Activated T-cell treated with anti-CD3 and anti-CD28 coated beads, Interleukin-2, amount 50 U/mL, for 24 hours (primary cell): Measurements from ENCODE around the gene FAM131C.
"Not testable (repeated sequence)": the region's sequence is repeated elsewhere in the genome, so short reads cannot be mapped to it uniquely, and the experiment has no call there.

Experiments used
- DNase-seq: peaks from one replicate; pipeline ENCODE4 v3.0.0-alpha.2; 2020
- H3K27ac Mint-ChIP-seq: 2 replicates; pipeline ENCODE4 v1.8.0; 2020; ENCODE audit warnings: mild to moderate bottlenecking, mixed read lengths
- H3K27me3 Mint-ChIP-seq: 2 replicates; pipeline ENCODE4 v1.8.0; 2020; ENCODE audit warnings: mixed read lengths
- H3K36me3 Mint-ChIP-seq: 2 replicates; pipeline ENCODE4 v1.8.0; 2020; ENCODE audit warnings: low read depth, mixed read lengths
- H3K4me1 Mint-ChIP-seq: 2 replicates; pipeline ENCODE4 v1.8.0; 2020; ENCODE audit warnings: low read depth, mixed read lengths
- H3K4me3 Mint-ChIP-seq: 2 replicates; pipeline ENCODE4 v1.8.0; 2020; ENCODE audit warnings: mild to moderate bottlenecking, moderate library complexity, mixed read lengths
- H3K9me3 Mint-ChIP-seq: 2 replicates; pipeline ENCODE4 v1.8.0; 2020; ENCODE audit warnings: mixed read lengths

FAM131C gene

DNA sequence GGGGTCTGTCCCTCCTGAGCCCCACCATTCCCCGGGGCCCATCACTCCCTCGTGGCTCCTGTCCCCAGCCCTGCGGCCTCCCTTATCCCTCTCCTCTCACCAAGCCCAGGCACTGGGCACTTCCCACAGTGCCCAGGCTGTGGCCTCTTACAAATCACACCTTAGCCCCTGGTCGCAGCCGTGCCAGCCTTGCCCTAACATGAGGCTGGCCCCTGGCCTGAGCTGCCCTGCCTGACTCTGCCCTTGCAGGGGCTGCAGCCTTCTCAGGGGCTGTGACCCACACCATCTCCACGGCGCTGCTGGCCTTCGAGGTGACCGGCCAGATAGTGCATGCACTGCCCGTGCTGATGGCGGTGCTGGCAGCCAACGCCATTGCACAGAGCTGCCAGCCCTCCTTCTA, 21.5 kb downstream of the FAM131C start:
- not testable (repeated sequence) for H3K9me3 Mint-ChIP-seq, H3K4me3 Mint-ChIP-seq, H3K4me1 Mint-ChIP-seq, H3K36me3 Mint-ChIP-seq, DNase-seq, H3K27ac Mint-ChIP-seq
- H3K27me3 Mint-ChIP-seq, result peaks cover 25% of the 10 kb centered on the region

GRCh38 chr1:16051039-16051438, 22.4 kb downstream of the FAM131C start:
- H3K36me3 Mint-ChIP-seq, result no peaks in the 10 kb centered on the region
- no peak overlapping the region for H3K4me3 Mint-ChIP-seq
- H3K27ac Mint-ChIP-seq, result no peak overlapping the region
- peaks cover 25% of the 10 kb centered on the region for H3K27me3 Mint-ChIP-seq
- DNase-seq, result no peak
- H3K9me3 Mint-ChIP-seq, result no peaks in the 10 kb centered on the region
- peaks cover 4% of the 10 kb centered on the region for H3K4me1 Mint-ChIP-seq

DNA sequence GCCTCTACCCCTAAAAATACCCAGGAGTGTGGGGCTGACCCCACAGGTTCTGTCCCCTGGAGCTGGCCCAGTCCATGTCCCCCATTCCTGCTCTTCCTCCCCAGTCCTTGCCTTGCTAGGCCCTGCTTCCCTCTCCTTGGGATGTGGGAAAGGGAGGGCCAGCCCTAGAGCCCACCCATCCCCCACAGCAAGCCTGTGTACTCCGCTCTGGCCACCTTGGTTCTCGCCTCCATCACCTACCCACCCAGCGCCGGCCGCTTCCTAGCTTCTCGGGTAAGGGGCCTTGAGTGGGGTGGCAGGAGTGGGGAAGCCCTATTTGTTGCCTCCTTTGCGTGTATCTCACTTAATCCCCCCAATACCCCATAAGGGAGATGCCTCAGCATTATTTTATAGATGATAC, 23.1 kb downstream of the FAM131C start:
- H3K27me3 Mint-ChIP-seq, result peaks cover 25% of the 10 kb centered on the region
- H3K36me3 Mint-ChIP-seq, result no peaks in the 10 kb centered on the region
- H3K9me3 Mint-ChIP-seq, result no peaks in the 10 kb centered on the region
- DNase-seq, result no peak
- no peak overlapping the region for H3K27ac Mint-ChIP-seq
- H3K4me1 Mint-ChIP-seq, result no peaks in the 10 kb centered on the region
- no peak overlapping the region for H3K4me3 Mint-ChIP-seq

- Mint-ChIP-seq H3K4me1 (no peaks in the 10 kb centered on the region), H3K27ac (no peak overlapping the region), H3K9me3 (no peaks in the 10 kb centered on the region), H3K27me3 (peaks cover 25% of the 10 kb centered on the region), H3K36me3 (no peaks in the 10 kb centered on the region), H3K4me3 (peak overlapping the region; percentile 29)
- peak; percentile 57 for DNase-seq
These were observed 24.8 kb downstream of the FAM131C start for GRCh38 chr1:16048573-16049189.

DNA sequence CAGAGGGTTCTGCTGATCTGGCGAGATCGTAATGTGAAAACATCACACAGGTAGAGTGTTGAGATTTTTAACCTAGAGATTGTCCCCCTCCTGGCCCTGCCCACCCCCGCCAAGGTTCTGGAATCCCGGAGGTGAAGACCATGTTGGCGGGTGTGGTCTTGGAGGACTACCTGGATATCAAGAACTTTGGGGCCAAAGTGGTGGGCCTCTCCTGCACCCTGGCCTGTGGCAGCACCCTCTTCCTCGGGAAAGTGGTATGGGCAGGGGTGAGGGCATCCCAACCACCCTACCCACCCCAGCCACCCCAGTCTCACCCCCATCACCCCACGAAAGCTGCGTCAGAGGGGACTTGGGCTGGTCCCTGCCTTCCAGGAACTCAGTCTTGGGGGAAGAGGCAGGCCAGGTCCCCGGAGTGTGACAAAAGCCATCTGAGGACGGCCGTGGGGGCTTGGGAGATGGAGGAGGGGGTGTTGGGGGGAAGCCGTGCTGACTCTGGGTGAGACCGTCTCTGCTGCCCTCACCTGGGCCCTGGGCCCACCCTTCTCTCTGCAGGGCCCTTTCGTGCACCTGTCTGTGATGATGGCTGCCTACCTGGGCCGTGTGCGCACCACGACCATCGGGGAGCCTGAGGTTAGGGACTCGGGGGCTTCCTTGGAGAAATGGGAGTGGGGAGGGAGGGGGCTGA, 25.5 kb downstream of the FAM131C start:
- no peaks in the 10 kb centered on the region for H3K9me3 Mint-ChIP-seq
- no peak overlapping the region for H3K27ac Mint-ChIP-seq
- no peaks in the 10 kb centered on the region for H3K4me1 Mint-ChIP-seq
- H3K27me3 Mint-ChIP-seq, result peaks cover 25% of the 10 kb centered on the region
- no peaks in the 10 kb centered on the region for H3K36me3 Mint-ChIP-seq
- H3K4me3 Mint-ChIP-seq, result no peak overlapping the region
- no peak for DNase-seq

- Mint-ChIP-seq H3K27me3 (peaks cover 25% of the 10 kb centered on the region), H3K4me1 (no peaks in the 10 kb centered on the region), H3K27ac (no peak overlapping the region), H3K9me3 (no peaks in the 10 kb centered on the region), H3K4me3 (no peak overlapping the region), H3K36me3 (no peaks in the 10 kb centered on the region)
- no peak for DNase-seq
These were observed 26.6 kb downstream of the FAM131C start for GRCh38 chr1:16046842-16047241.

DNA sequence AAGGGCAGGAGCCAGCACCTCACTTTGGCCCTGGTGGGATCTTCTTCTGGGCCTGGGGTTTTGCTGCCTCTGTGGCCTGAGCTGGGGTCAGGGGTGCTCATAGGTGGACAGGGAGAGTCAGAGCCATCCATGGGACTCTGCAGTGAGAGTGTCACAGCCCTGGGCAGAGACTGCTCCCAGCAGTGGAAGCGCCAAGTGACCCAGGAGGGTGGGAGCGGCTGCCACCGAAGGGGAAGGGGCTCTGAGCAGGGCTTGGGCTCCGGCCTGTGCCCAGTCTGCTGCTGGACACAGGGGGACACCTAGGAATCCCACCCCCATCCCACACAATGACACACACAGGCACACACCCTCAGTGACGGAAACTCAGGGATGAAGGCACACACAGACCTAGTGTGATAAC, 29.5 kb downstream of the FAM131C start:
- no peak for DNase-seq
- no peaks in the 10 kb centered on the region for H3K9me3 Mint-ChIP-seq
- H3K27ac Mint-ChIP-seq, result no peak overlapping the region
- peaks cover 7% of the 10 kb centered on the region for H3K27me3 Mint-ChIP-seq
- no peaks in the 10 kb centered on the region for H3K36me3 Mint-ChIP-seq
- no peaks in the 10 kb centered on the region for H3K4me1 Mint-ChIP-seq
- no peak overlapping the region for H3K4me3 Mint-ChIP-seq

DNA sequence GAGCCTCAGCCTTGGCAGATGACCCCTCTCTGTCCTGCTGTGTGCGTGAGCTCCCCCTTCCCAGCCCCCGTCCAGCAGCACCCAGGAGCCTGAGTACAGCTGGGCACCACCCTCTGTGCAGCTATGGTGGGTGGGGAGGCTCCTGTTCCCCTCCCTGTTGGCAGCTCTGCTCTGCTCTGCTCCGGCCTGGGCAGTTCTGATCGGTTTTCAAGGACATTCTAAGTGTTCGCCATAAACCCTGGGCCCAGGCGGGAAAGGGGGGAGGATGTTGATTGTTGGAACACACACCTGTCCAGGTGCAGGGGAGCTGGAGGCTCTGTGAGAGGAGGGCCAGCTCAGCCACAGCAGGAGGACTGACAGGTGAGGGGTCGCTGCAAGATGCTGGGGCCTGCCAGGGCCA, 29.9 kb downstream of the FAM131C start, which contains the start of gene CLCNKB:
Gene CLCNKB, plus strand, starts transcription at position 262 of the 400 bp plus-strand sequence. CDS start 711 bp downstream, outside the sequence.
- Mint-ChIP-seq H3K27me3 (peaks cover 7% of the 10 kb centered on the region), H3K9me3 (no peaks in the 10 kb centered on the region), H3K4me1 (no peaks in the 10 kb centered on the region), H3K27ac (no peak within 1 kb of the TSS), H3K36me3 (no peaks in the 10 kb centered on the region), H3K4me3 (no peak within 1 kb of the TSS)
- no peak for DNase-seq

- not testable (repeated sequence) for H3K36me3 Mint-ChIP-seq, H3K9me3 Mint-ChIP-seq, H3K4me3 Mint-ChIP-seq, H3K27me3 Mint-ChIP-seq, H3K27ac Mint-ChIP-seq, DNase-seq, H3K4me1 Mint-ChIP-seq
These were observed 30.8 kb downstream of the FAM131C start for GRCh38 chr1:16042654-16043053.

- H3K27me3 Mint-ChIP-seq, result peaks cover 3% of the 10 kb centered on the region
- no peak overlapping the region for H3K4me3 Mint-ChIP-seq
- no peak overlapping the region for H3K27ac Mint-ChIP-seq
- no peaks in the 10 kb centered on the region for H3K36me3 Mint-ChIP-seq
- DNase-seq, result no peak
- no peaks in the 10 kb centered on the region for H3K9me3 Mint-ChIP-seq
- no peaks in the 10 kb centered on the region for H3K4me1 Mint-ChIP-seq
These were observed 31.4 kb downstream of the FAM131C start for GRCh38 chr1:16042096-16042495.

GRCh38 chr1:16041200-16041599, 32.3 kb downstream of the FAM131C start:
- H3K4me1 Mint-ChIP-seq, result no peaks in the 10 kb centered on the region
- no peak overlapping the region for H3K27ac Mint-ChIP-seq
- H3K36me3 Mint-ChIP-seq, result no peaks in the 10 kb centered on the region
- H3K9me3 Mint-ChIP-seq, result no peaks in the 10 kb centered on the region
- peaks cover 4% of the 10 kb centered on the region for H3K27me3 Mint-ChIP-seq
- H3K4me3 Mint-ChIP-seq, result no peak overlapping the region
- no peak for DNase-seq

GRCh38 chr1:16039871-16040270, 33.6 kb downstream of the FAM131C start:
- not testable (repeated sequence) for H3K4me1 Mint-ChIP-seq

DNA sequence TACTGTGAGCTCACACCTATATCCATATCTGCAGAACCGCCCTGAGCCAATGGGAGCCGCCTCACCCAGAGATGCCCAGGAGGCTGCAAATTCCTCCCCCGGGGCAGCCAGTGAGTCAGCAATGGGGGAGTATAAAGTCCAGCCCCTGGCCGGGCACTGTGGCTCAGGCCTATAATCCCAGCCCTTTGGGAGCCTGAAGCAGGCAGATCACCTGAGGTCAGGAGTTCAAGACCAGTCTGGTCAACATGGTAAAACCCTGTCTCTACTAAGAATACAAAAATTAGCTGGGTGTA, 34.9 kb downstream of the FAM131C start:
- no peaks in the 10 kb centered on the region for H3K36me3 Mint-ChIP-seq
- H3K27me3 Mint-ChIP-seq, result peaks cover 4% of the 10 kb centered on the region
- H3K4me3 Mint-ChIP-seq, result no peak overlapping the region
- no peaks in the 10 kb centered on the region for H3K9me3 Mint-ChIP-seq
- H3K4me1 Mint-ChIP-seq, result no peaks in the 10 kb centered on the region
- H3K27ac Mint-ChIP-seq, result no peak overlapping the region
- no peak for DNase-seq

More at GRCh38 chr1:16039871-16040270, 33.6 kb downstream of the FAM131C start:
- not testable (repeated sequence) for H3K9me3 Mint-ChIP-seq, DNase-seq, H3K36me3 Mint-ChIP-seq, H3K27me3 Mint-ChIP-seq, H3K27ac Mint-ChIP-seq, H3K4me3 Mint-ChIP-seq

DNA sequence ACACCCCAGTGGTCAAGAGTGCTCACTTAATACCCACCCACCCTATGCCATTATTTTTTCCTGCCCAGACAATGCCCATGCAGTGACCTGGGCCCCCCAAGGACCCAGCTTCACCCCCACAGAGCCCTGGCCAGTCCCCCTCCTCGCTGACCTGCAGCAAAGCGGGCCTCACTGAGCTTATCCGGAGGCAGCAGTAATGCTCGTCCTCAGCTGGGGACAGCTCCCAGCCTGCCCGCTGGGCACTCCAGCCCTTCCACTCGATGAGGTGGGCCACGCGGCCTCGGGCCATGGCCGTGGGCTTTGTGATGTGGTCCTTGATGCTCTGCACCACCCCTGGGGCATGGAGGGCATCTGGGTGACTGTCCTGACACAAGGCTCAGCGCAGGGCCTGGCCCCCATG, 37.0 kb downstream of the FAM131C start:
- H3K4me1 Mint-ChIP-seq, H3K27ac Mint-ChIP-seq, H3K4me3 Mint-ChIP-seq, H3K36me3 Mint-ChIP-seq, H3K9me3 Mint-ChIP-seq, DNase-seq: not testable (repeated sequence)
- peaks cover 11% of the 10 kb centered on the region for H3K27me3 Mint-ChIP-seq

DNA sequence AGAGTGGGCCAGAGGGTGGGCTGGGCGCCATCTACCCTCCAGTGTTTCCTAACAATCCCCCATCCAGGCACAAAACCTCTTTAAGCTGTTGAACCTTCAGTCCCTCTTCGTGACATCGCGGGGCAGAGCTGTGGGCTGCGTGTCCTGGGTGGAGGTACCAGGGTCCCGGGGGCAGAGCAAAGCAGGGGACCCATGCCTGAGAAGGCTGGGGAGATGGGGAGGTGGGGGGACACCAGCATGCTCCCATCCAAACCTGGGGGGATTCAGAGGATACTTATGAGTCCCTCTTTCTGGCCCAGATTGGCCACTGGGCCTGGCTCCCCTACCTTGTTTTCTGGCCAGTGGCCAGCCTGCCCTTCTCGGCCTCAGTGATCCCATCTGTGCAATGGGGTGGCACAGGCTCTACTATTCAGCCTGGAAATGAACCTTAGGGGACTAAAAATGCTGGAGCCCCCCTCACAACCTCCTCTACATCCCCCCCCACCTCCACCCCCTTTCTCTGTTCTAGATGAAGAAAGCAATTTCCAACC, 40.3 kb downstream of the FAM131C start:
- not testable (repeated sequence) for H3K4me3 Mint-ChIP-seq, H3K27ac Mint-ChIP-seq, H3K36me3 Mint-ChIP-seq, DNase-seq, H3K9me3 Mint-ChIP-seq, H3K4me1 Mint-ChIP-seq
- peaks cover 28% of the 10 kb centered on the region for H3K27me3 Mint-ChIP-seq
